Trophoblast cell (in vitro differentiated cells and primary cell): ENCODE data around the gene TACC3.

Experiments
- DNase-seq, 2 donors: peaks; one replicate each; pipeline ENCODE4 v3.0.0-alpha.2; 2016
- H2AFZ ChIP-seq: 2 replicates; pipeline ENCODE4 v1.6.1; 2013; ENCODE audit warnings: low read length, moderate library complexity, mild to moderate bottlenecking; ENCODE audit not compliant: insufficient read depth, poor library complexity
- H2AK5ac ChIP-seq: 2 replicates; pipeline ENCODE4 v1.6.1; 2013; ENCODE audit warnings: mild to moderate bottlenecking, low read length
- H2BK120ac ChIP-seq: 2 replicates; pipeline ENCODE4 v1.6.1; 2013; ENCODE audit warnings: low read length, mild to moderate bottlenecking, moderate library complexity; ENCODE audit not compliant: insufficient read depth, poor library complexity
- H2BK12ac ChIP-seq: 2 replicates; pipeline ENCODE4 v1.6.1; 2013; ENCODE audit warnings: mild to moderate bottlenecking, low read length, moderate library complexity
- H2BK5ac ChIP-seq: 2 replicates; pipeline ENCODE4 v1.6.1; 2013; ENCODE audit warnings: low read length, low read depth, moderate library complexity, mild to moderate bottlenecking; ENCODE audit not compliant: poor library complexity
- H3K14ac ChIP-seq: 2 replicates; pipeline ENCODE4 v1.6.1; 2013; ENCODE audit warnings: mild to moderate bottlenecking, low read length
- H3K18ac ChIP-seq: 2 replicates; pipeline ENCODE4 v1.6.1; 2013; ENCODE audit warnings: mild to moderate bottlenecking, low read length
- H3K23ac ChIP-seq: 2 replicates; pipeline ENCODE4 v1.6.1; 2013; ENCODE audit warnings: low read length
- H3K27ac ChIP-seq: 2 replicates; pipeline ENCODE4 v1.5.1; 2013; ENCODE audit warnings: low read depth, mild to moderate bottlenecking, inconsistent platforms, low read length, moderate library complexity
- H3K27me3 ChIP-seq: 2 replicates; pipeline ENCODE4 v1.6.1; 2013; ENCODE audit warnings: inconsistent platforms, mild to moderate bottlenecking, low read length, moderate library complexity; ENCODE audit not compliant: insufficient read depth
- H3K36me3 ChIP-seq, 2 experiments: 1 replicate in 1 of 2; 2 replicates in 1 of 2; pipeline ENCODE4 v1.6.1; 2013; ENCODE audit warnings: low read length in 2 of 2, mild to moderate bottlenecking in 2 of 2, moderate library complexity in 1 of 2; ENCODE audit not compliant: insufficient read depth in 2 of 2, control insufficient read depth in 1 of 2
- H3K4ac ChIP-seq: 2 replicates; pipeline ENCODE4 v1.6.1; 2013; ENCODE audit warnings: low read depth, mild to moderate bottlenecking, low read length, moderate library complexity
- H3K4me1 ChIP-seq, 2 experiments: 1 replicate in 1 of 2; 2 replicates in 1 of 2; pipeline ENCODE4 v1.6.1; 2013; ENCODE audit warnings: low read length in 2 of 2, mild to moderate bottlenecking in 2 of 2, moderate library complexity in 1 of 2; ENCODE audit not compliant: insufficient read depth in 2 of 2, control insufficient read depth in 1 of 2
- H3K4me2 ChIP-seq: 2 replicates; pipeline ENCODE4 v1.6.1; 2013; ENCODE audit warnings: inconsistent platforms, mild to moderate bottlenecking, low read length, moderate library complexity
- H3K4me3 ChIP-seq: 2 replicates; pipeline ENCODE4 v1.5.1; 2013; ENCODE audit warnings: mild to moderate bottlenecking, low read depth, low read length, inconsistent platforms
- H3K79me1 ChIP-seq: one replicate; pipeline ENCODE4 v1.6.1; 2013; ENCODE audit warnings: low read length
- H3K79me2 ChIP-seq: 2 replicates; pipeline ENCODE4 v1.6.1; 2013; ENCODE audit warnings: low read length, mild to moderate bottlenecking; ENCODE audit not compliant: control insufficient read depth, insufficient read depth, poor library complexity
- H3K9ac ChIP-seq: 2 replicates; pipeline ENCODE4 v1.6.1; 2013; ENCODE audit warnings: mild to moderate bottlenecking, low read length
- H3K9me3 ChIP-seq: 2 replicates; pipeline ENCODE4 v1.6.1; 2013; ENCODE audit warnings: low read depth, mild to moderate bottlenecking, control low read depth, inconsistent platforms, low read length; ENCODE audit not compliant: insufficient read depth
- H4K12ac ChIP-seq: 2 replicates; pipeline ENCODE4 v1.6.1; 2013; ENCODE audit warnings: low read depth, mild to moderate bottlenecking, low read length, moderate library complexity
- H4K8ac ChIP-seq: 2 replicates; pipeline ENCODE4 v1.6.1; 2013; ENCODE audit warnings: low read depth, mild to moderate bottlenecking, low read length, moderate library complexity
- H4K91ac ChIP-seq: one replicate; pipeline ENCODE4 v1.6.1; 2013; ENCODE audit warnings: low read depth, mild to moderate bottlenecking, low read length, moderate library complexity
- WGBS: extraction: QIAGEN DNeasy Blood & Tissue Kit; methylation state at CpG from one replicate; pipeline ENCODE4 v1.1.7; 2013; ENCODE audit warnings: missing lambda C conversion rate; ENCODE audit not compliant: insufficient read length, insufficient coverage; ENCODE audit errors: extremely low coverage; 5-methylcytosine and 5-hydroxymethylcytosine counted together

Gene TACC3

DNA sequence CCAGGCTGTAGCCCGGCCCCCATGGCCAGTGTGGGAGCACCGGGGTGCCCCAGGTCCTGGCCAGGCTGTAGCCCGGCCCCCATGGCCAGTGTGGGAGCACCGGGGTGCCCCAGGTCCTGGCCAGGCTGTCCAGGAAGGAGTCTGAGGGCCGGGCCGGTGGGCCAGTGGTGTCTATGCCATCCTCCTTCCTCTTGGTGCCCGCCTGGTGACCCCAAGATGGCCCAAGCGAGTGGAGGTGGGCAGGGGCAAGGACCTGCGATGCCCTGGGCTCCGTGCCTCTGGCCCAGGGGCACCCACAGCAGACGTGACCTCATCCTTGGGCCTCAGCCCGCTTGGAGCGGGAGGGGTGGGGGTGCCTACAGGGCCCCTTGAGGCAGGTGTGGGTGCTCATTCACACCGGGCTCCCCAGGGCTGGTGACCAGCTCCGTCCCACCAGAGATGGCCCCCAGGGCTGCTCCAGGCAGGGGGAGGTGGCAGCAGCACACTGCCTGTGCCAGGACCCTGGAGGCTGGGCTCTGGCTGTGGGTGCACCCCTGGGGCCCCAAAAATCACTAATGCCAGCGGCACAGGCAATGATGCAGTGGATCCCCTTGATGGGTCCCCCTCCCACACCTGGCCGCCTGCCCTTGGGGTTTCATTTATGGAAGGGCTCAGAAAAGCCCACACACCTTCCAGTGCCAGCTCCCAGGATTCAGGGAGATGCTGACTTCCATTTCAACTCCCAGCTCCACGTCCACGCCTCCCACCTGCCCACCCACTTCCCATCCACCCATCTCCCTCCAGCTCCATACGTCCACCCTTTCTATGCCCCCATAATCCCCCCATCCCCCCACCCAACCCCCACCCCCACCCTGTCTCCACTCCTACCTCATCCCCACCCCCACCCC is 35.8 kb downstream of the TACC3 start:
- no peak overlapping the region for H3K14ac ChIP-seq
- no peak overlapping the region for H2AK5ac ChIP-seq
- H3K79me1 ChIP-seq: no peaks in the 10 kb centered on the region
- no peak overlapping the region for H4K91ac ChIP-seq
- no peak overlapping the region for H3K18ac ChIP-seq
- H2BK5ac ChIP-seq: no peak overlapping the region
- no peaks in the 10 kb centered on the region for H3K79me2 ChIP-seq
- no peak overlapping the region for H3K4ac ChIP-seq
- no peak overlapping the region for H4K8ac ChIP-seq
- no peak overlapping the region for H3K23ac ChIP-seq
- no peaks in the 10 kb centered on the region for H3K36me3 ChIP-seq
- WGBS: no CpG with 5 or more reads among the region's 20 CpGs
- H2BK120ac ChIP-seq: no peak overlapping the region
- no peak overlapping the region for H3K4me2 ChIP-seq
- no peak overlapping the region for H3K9ac ChIP-seq
- peaks cover 0 to 3% of the 10 kb centered on the region in 2 experiments for H3K4me1 ChIP-seq
- H3K27ac ChIP-seq: no peak overlapping the region
- no peak overlapping the region for H2AFZ ChIP-seq
- DNase-seq: no peak
- no peaks in the 10 kb centered on the region for H3K9me3 ChIP-seq
- no peak overlapping the region for H4K12ac ChIP-seq
- no peak overlapping the region for H2BK12ac ChIP-seq
- H3K4me3 ChIP-seq: no peak overlapping the region
- no peaks in the 10 kb centered on the region for H3K27me3 ChIP-seq

DNA sequence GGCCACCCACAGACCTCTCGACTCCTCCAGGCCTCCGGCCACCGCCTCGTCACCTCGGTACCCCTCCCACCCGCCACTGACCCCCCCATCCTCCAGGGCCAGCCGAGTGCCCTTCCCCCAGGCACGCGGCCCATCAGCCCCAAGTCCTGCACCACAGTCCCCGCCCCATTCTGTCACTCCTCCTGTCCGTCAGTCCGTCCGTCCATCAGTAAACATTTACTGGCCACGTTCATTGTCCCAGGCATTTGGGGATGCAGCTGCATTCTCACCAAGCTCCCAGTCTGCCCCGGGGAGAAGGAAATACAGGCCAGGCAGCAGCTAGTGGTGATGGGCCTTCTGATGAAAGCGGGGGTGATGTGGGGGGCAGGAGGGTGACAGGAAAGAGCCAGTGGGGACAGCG is 36.5 kb downstream of the TACC3 start:
- H2AFZ ChIP-seq: no peak overlapping the region
- no peaks in the 10 kb centered on the region for H3K9me3 ChIP-seq
- no peak overlapping the region for H3K4me2 ChIP-seq
- H2BK12ac ChIP-seq: no peak overlapping the region
- WGBS: no CpG with 5 or more reads among the region's 17 CpGs
- no peaks in the 10 kb centered on the region for H3K27me3 ChIP-seq
- DNase-seq: no peak
- no peak overlapping the region for H2BK120ac ChIP-seq
- no peak overlapping the region for H3K23ac ChIP-seq
- no peaks in the 10 kb centered on the region for H3K79me2 ChIP-seq
- no peak overlapping the region for H4K8ac ChIP-seq
- H3K4me1 ChIP-seq: no peaks in the 10 kb centered on the region
- H3K36me3 ChIP-seq: no peaks in the 10 kb centered on the region
- H3K79me1 ChIP-seq: no peaks in the 10 kb centered on the region
- H4K12ac ChIP-seq: no peak overlapping the region
- H3K4ac ChIP-seq: no peak overlapping the region
- no peak overlapping the region for H3K4me3 ChIP-seq
- H2BK5ac ChIP-seq: no peak overlapping the region
- H3K18ac ChIP-seq: no peak overlapping the region
- no peak overlapping the region for H2AK5ac ChIP-seq
- no peak overlapping the region for H3K27ac ChIP-seq
- no peak overlapping the region for H3K9ac ChIP-seq
- no peak overlapping the region for H3K14ac ChIP-seq
- no peak overlapping the region for H4K91ac ChIP-seq

- Histone ChIP-seq H4K8ac (no peak overlapping the region), H3K79me2 (no peaks in the 10 kb centered on the region)
- no CpG with 5 or more reads among the region's 27 CpGs for WGBS
Measured at GRCh38 chr4:1758306-1759121, 37.2 kb downstream of the TACC3 start.

DNA sequence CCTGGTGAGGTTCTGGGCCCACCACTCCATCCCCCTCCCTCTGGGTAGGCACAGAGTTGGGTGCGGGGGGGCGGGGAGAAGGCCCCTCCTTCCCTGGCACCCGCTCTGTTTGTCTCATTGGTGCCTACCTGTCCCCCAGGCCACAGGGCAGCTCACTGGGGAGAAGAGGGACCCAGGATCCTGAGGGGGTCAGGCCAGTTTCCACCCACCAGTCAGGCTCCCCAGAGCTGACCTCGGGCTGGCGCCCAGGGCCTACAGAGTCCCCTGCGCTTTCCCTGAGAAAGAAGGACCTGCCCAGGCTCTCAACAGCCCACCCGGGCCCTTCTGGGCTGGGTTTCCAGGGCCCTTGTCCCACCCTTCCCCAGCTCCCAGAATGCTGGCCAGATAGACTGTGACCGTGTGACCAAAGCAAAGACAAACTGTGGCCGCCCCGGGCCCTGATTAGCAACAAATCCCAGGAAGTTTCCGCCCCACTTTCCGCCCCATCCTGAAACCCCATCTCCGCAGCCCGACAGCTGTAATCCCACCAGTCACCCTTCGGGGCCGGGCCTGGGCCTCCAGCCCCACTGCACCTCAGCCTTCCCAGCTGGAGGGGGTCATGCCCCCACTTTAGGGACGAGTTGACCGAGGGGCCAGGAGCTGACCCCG is 38.0 kb downstream of the TACC3 start:
- Histone ChIP-seq H2BK12ac (no peak overlapping the region), H3K79me2 (no peaks in the 10 kb centered on the region), H3K4me1 (no peaks in the 10 kb centered on the region), H3K14ac (no peak overlapping the region), H3K4me2 (no peak overlapping the region), H3K27ac (no peak overlapping the region), H4K8ac (no peak overlapping the region), H3K4ac (no peak overlapping the region), H4K12ac (no peak overlapping the region), H3K9me3 (no peaks in the 10 kb centered on the region), H4K91ac (no peak overlapping the region), H2AFZ (no peak overlapping the region), H3K79me1 (no peaks in the 10 kb centered on the region), H3K23ac (no peak overlapping the region), H3K18ac (no peak overlapping the region), H3K27me3 (no peaks in the 10 kb centered on the region), H3K9ac (no peak overlapping the region), H2AK5ac (no peak overlapping the region), H3K36me3 (no peaks in the 10 kb centered on the region), H2BK120ac (no peak overlapping the region), H3K4me3 (no peak overlapping the region), H2BK5ac (no peak overlapping the region)
- no peak for DNase-seq
- WGBS: no CpG with 5 or more reads among the region's 19 CpGs

More at GRCh38 chr4:1758306-1759121, 37.2 kb downstream of the TACC3 start:
- no peak for DNase-seq
- H3K4me2 ChIP-seq: no peak overlapping the region
- no peak overlapping the region for H4K91ac ChIP-seq
- no peaks in the 10 kb centered on the region for H3K36me3 ChIP-seq
- H3K4me3 ChIP-seq: no peak overlapping the region
- H3K27me3 ChIP-seq: no peaks in the 10 kb centered on the region
- no peak overlapping the region for H3K14ac ChIP-seq
- no peak overlapping the region for H2BK12ac ChIP-seq
- no peak overlapping the region for H3K9ac ChIP-seq
- no peaks in the 10 kb centered on the region for H3K4me1 ChIP-seq
- H3K18ac ChIP-seq: no peak overlapping the region
- H2AK5ac ChIP-seq: no peak overlapping the region
- no peak overlapping the region for H3K27ac ChIP-seq
- H2BK5ac ChIP-seq: no peak overlapping the region
- H3K9me3 ChIP-seq: no peaks in the 10 kb centered on the region
- no peak overlapping the region for H2BK120ac ChIP-seq
- H2AFZ ChIP-seq: no peak overlapping the region
- H3K23ac ChIP-seq: no peak overlapping the region
- no peaks in the 10 kb centered on the region for H3K79me1 ChIP-seq
- no peak overlapping the region for H4K12ac ChIP-seq
- no peak overlapping the region for H3K4ac ChIP-seq
